Activated CD8-positive, alpha-beta memory T cell treated with anti-CD3 and anti-CD28 coated beads, Interleukin-2, amount 10 ng/mL, durations not matched to agents 7 days and 5 days (primary cell): Measurements from ENCODE around the gene RTEL1. TPM values are rescaled to one million over a fixed set of nuclear protein-coding genes. Genes with fewer than 3 reads are reported as not detected.

Experiments used
- total RNA-seq, 2 experiments: library from RNA; stranded (reverse); gene quantifications; one replicate each; pipeline ENCODE4 v1.2.3, GENCODE V29; 2021

The RTEL1 gene
- total RNA-seq, 2 experiments from 2014 or later, result 50.0 to 53.6 TPM

Other genes with a start within 250 kb of the RTEL1 start
- gene KCNQ2, start 185.7 kb upstream of the RTEL1 start, total RNA-seq, result under 1 TPM in 1 of 2 experiments, not detected in 1; 0.05 TPM
- under 1 TPM in 1 of 2 experiments, not detected in 1; 0.84 TPM for gene EEF1A2, start 159.2 kb upstream of the RTEL1 start, total RNA-seq
- 100 to 1,000 TPM; 138 to 237 TPM for gene PPDPF, start 137.5 kb upstream of the RTEL1 start, total RNA-seq
- gene PTK6, start 120.9 kb upstream of the RTEL1 start, total RNA-seq, result under 1 TPM; 0.21 to 0.53 TPM
- gene SRMS, start 110.6 kb upstream of the RTEL1 start, total RNA-seq, result not detected
- gene FNDC11, start 104.2 kb upstream of the RTEL1 start, total RNA-seq, result under 1 TPM; 0.14 to 0.35 TPM
- 100 to 1,000 TPM; 139 to 285 TPM for gene HELZ2, start 84.1 kb upstream of the RTEL1 start, total RNA-seq
- 10 to 100 TPM; 16.3 to 19.3 TPM for gene GMEB2, start 31.2 kb upstream of the RTEL1 start, total RNA-seq
- gene STMN3, start 4.9 kb upstream of the RTEL1 start, total RNA-seq, result 10 to 100 TPM in 1 of 2 experiments, 1 to 10 TPM in 1; 8.0 to 15.9 TPM
- gene TNFRSF6B, start 38.3 kb downstream of the RTEL1 start, total RNA-seq, result not detected
- 10 to 100 TPM; 62.6 to 62.7 TPM for gene ARFRP1, start 49.7 kb downstream of the RTEL1 start, total RNA-seq
- gene ZGPAT, start 49.7 kb downstream of the RTEL1 start, total RNA-seq, result 10 to 100 TPM; 38.8 to 54.6 TPM
- gene LIME1, start 78.4 kb downstream of the RTEL1 start, total RNA-seq, result 100 to 1,000 TPM in 1 of 2 experiments, 10 to 100 TPM in 1; 49.2 to 138 TPM
- 100 to 1,000 TPM in 1 of 2 experiments, 10 to 100 TPM in 1; 69.9 to 111 TPM for gene SLC2A4RG, start 81.5 kb downstream of the RTEL1 start, total RNA-seq
- under 1 TPM; 0.15 to 0.84 TPM for gene ZBTB46, start 173.0 kb downstream of the RTEL1 start, total RNA-seq
- not detected for gene ABHD16B, start 203.2 kb downstream of the RTEL1 start, total RNA-seq
- gene TPD52L2, start 207.0 kb downstream of the RTEL1 start, total RNA-seq, result 10 to 100 TPM; 33.5 to 46.2 TPM
- gene DNAJC5, start 236.8 kb downstream of the RTEL1 start, total RNA-seq, result 10 to 100 TPM; 44.4 to 51.9 TPM